ENCODE results near the gene QRSL1. TPM values are rescaled to one million over a fixed set of nuclear protein-coding genes. Genes with fewer than 3 reads are reported as not detected.
"Not testable (repeated sequence)": the region's sequence is repeated elsewhere in the genome, so short reads cannot be mapped to it uniquely, and the experiment has no call there.

QRSL1 gene
- total RNA-seq, 3 donors from 2014 or later, result 7.4 to 17.1 (median 9.2) TPM

- intact Hi-C loops (cut with DNase I; ENCODE audit: low total_unique reads), result no loop called here
- no peak for DNase-seq (ENCODE audit: low spot score in 2 of 2)
- no peaks in the 10 kb centered on the region for H3K27me3 ChIP-seq
- TF ChIP-seq CTCF (IDR thresholded peaks at IDR 0.05), result no peak
- no peak for TF ChIP-seq POLR2A (IDR thresholded peaks at IDR 0.05)
- TF ChIP-seq POLR2AphosphoS5 (IDR thresholded peaks at IDR 0.05), result no peak
- H3K4me1 ChIP-seq, result peaks cover 0 to 5% of the 10 kb centered on the region in 2 donors
- H3K27ac ChIP-seq, result peak overlapping the region; percentile 85 to 86
- no peaks in the 10 kb centered on the region for H3K9me3 ChIP-seq
- H3K4me3 ChIP-seq, result no peak overlapping the region
- no peaks in the 10 kb centered on the region for H3K36me3 ChIP-seq
Observed at GRCh38 chr6:106692819-106693208, 63.4 kb downstream of the QRSL1 start.

GRCh38 chr6:106693418-106693817, 64.0 kb downstream of the QRSL1 start:
- TF ChIP-seq CTCF (IDR thresholded peaks at IDR 0.05), result no peak
- TF ChIP-seq POLR2A (IDR thresholded peaks at IDR 0.05), result no peak
- TF ChIP-seq POLR2AphosphoS5 (IDR thresholded peaks at IDR 0.05), result no peak
- no peaks in the 10 kb centered on the region for H3K27me3 ChIP-seq
- H3K36me3 ChIP-seq, result no peaks in the 10 kb centered on the region
- H3K27ac ChIP-seq, result peak overlapping the region in 1 of 2 donors; percentile 86
- DNase-seq (ENCODE audit: low spot score in 2 of 2), result no peak
- H3K4me1 ChIP-seq, result peaks cover 0 to 5% of the 10 kb centered on the region in 2 donors
- intact Hi-C loops (cut with DNase I; ENCODE audit: low total_unique reads), result no loop called here
- H3K9me3 ChIP-seq, result no peaks in the 10 kb centered on the region
- H3K4me3 ChIP-seq, result no peak overlapping the region

GRCh38 chr6:106694343-106694742, 65.0 kb downstream of the QRSL1 start:
- Histone ChIP-seq H3K27ac (no peak overlapping the region), H3K36me3 (no peaks in the 10 kb centered on the region), H3K27me3 (no peaks in the 10 kb centered on the region), H3K4me1 (peaks cover 0 to 5% of the 10 kb centered on the region in 2 donors), H3K4me3 (no peak overlapping the region), H3K9me3 (no peaks in the 10 kb centered on the region)
- intact Hi-C loops (cut with DNase I; ENCODE audit: low total_unique reads), result no loop called here
- TF ChIP-seq POLR2A (IDR thresholded peaks at IDR 0.05) (no peak), CTCF (IDR thresholded peaks at IDR 0.05) (no peak), POLR2AphosphoS5 (IDR thresholded peaks at IDR 0.05) (no peak)
- no peak for DNase-seq (ENCODE audit: low spot score in 2 of 2)

GRCh38 chr6:106700581-106700980, 71.2 kb downstream of the QRSL1 start:
- Histone ChIP-seq H3K36me3 (no peaks in the 10 kb centered on the region), H3K9me3 (no peaks in the 10 kb centered on the region), H3K27ac (no peak overlapping the region), H3K27me3 (no peaks in the 10 kb centered on the region), H3K4me1 (no peaks in the 10 kb centered on the region), H3K4me3 (no peak overlapping the region)
- intact Hi-C loops (cut with DNase I; ENCODE audit: low total_unique reads), result no loop called here
- TF ChIP-seq CTCF (IDR thresholded peaks at IDR 0.05) (no peak), POLR2AphosphoS5 (IDR thresholded peaks at IDR 0.05) (no peak), POLR2A (IDR thresholded peaks at IDR 0.05) (no peak)
- DNase-seq (ENCODE audit: low spot score in 2 of 2), result no peak

- intact Hi-C loops (cut with DNase I; ENCODE audit: low total_unique reads); H3K4me3 ChIP-seq; H3K4me1 ChIP-seq; DNase-seq (ENCODE audit: low spot score in 2 of 2); H3K9me3 ChIP-seq; H3K27me3 ChIP-seq; H3K36me3 ChIP-seq; H3K27ac ChIP-seq: not testable (repeated sequence)
Observed at GRCh38 chr6:106701201-106701600, 71.8 kb downstream of the QRSL1 start.

- no peaks in the 10 kb centered on the region for H3K9me3 ChIP-seq
- TF ChIP-seq POLR2AphosphoS5 (IDR thresholded peaks at IDR 0.05) (no peak), POLR2A (IDR thresholded peaks at IDR 0.05) (no peak), CTCF (IDR thresholded peaks at IDR 0.05) (no peak)
- no peaks in the 10 kb centered on the region for H3K4me1 ChIP-seq
- intact Hi-C loops (cut with DNase I; ENCODE audit: low total_unique reads), result no loop called here
- H3K4me3 ChIP-seq, result no peak overlapping the region
- no peaks in the 10 kb centered on the region for H3K27me3 ChIP-seq
- H3K36me3 ChIP-seq, result no peaks in the 10 kb centered on the region
- H3K27ac ChIP-seq, result no peak overlapping the region
- no peak for DNase-seq (ENCODE audit: low spot score in 2 of 2)
Observed at GRCh38 chr6:106702046-106702445, 72.7 kb downstream of the QRSL1 start.

Measured in breast epithelium (tissue), 4 donors.